Gastroesophageal sphincter (tissue), 4 donors: ENCODE measurements around the gene MYCBPAP. TPM values are rescaled to one million over a fixed set of nuclear protein-coding genes. Genes with fewer than 3 reads are reported as not detected.

Experiments
- ATAC-seq: fragments of 150-250 bp; one replicate; pipeline ENCODE4 v1.9.1; 2016; ENCODE audit warnings: mild to moderate bottlenecking, moderate library complexity
- H3K27ac ChIP-seq, 4 donors: fragments of 200-600 bp; sonication (generic) in 3 of 4; 1 replicate in 3 of 4; 2 replicates in 1 of 4; pipeline ENCODE4 v1.5.1; 2016 to 2019
- H3K27me3 ChIP-seq: fragments of 200-600 bp; sonication (generic); one replicate; pipeline ENCODE4 v1.5.1; 2019
- H3K36me3 ChIP-seq, 2 donors: fragments of 200-600 bp; sonication (generic); one replicate each; pipeline ENCODE4 v1.5.1; 2019; ENCODE audit warnings: control low read depth in 1 of 2
- H3K4me1 ChIP-seq, 3 donors: fragments of 200-600 bp; sonication (generic); 1 replicate in 2 of 3; 2 replicates in 1 of 3; pipeline ENCODE4 v1.5.1; 2016 to 2019; ENCODE audit warnings: control low read depth in 2 of 3
- H3K4me3 ChIP-seq, 2 donors: fragments of 200-600 bp; sonication (generic); one replicate each; pipeline ENCODE4 v1.5.1; 2019; ENCODE audit warnings: mild to moderate bottlenecking in 1 of 2, moderate library complexity in 1 of 2
- H3K9me3 ChIP-seq, 3 donors: fragments of 200-600 bp; sonication (generic); one replicate each; pipeline ENCODE4 v1.5.1; 2017 to 2019; ENCODE audit warnings: control low read depth in 2 of 3
- EP300 ChIP-seq: sonication (generic); formaldehyde crosslinking; IDR thresholded peaks from one replicate; pipeline ENCODE4 v1.6.1; 2017; ENCODE audit warnings: antibody characterized with exemption, mild to moderate bottlenecking
- POLR2A ChIP-seq, 2 donors: fragments of 450-650 bp; IDR thresholded peaks; one replicate each; pipeline ENCODE4 v1.6.1; 2017; ENCODE audit warnings: antibody characterized with exemption in 2 of 2, mild to moderate bottlenecking in 2 of 2, moderate library complexity in 1 of 2
- POLR2AphosphoS5 ChIP-seq: sonication (generic); formaldehyde crosslinking; IDR thresholded peaks from one replicate; pipeline ENCODE4 v1.6.1; 2017; ENCODE audit warnings: antibody characterized with exemption
- WGBS, 2 donors: methylation state at CpG; one replicate each; pipeline ENCODE4 v1.1.5; 2018; ENCODE audit warnings: low coverage in 1 of 2; 5-methylcytosine and 5-hydroxymethylcytosine counted together
- total RNA-seq, 4 donors: library from RNA; depleted of rRNA; stranded (reverse); fragments of >200 nt; gene quantifications; one replicate each; pipeline ENCODE4 v1.1.0, GENCODE V29; 2016
- TF ChIP-seq, protein P1 (sequence below), 4 experiments: fragments of 200-600 bp in 2 of 4; fragments of 450-650 bp in 2 of 4; sonication (generic) in 1 of 4; IDR thresholded peaks; one replicate each; pipeline ENCODE4 v1.5.1; 2017 to 2019; ENCODE audit warnings: antibody characterized with exemption in 4 of 4, mild to moderate bottlenecking in 2 of 4, moderate library complexity in 2 of 4

The MYCBPAP gene
- total RNA-seq, 4 donors from 2014 or later = 0.27 to 0.31 TPM; not detected in 2

DNA sequence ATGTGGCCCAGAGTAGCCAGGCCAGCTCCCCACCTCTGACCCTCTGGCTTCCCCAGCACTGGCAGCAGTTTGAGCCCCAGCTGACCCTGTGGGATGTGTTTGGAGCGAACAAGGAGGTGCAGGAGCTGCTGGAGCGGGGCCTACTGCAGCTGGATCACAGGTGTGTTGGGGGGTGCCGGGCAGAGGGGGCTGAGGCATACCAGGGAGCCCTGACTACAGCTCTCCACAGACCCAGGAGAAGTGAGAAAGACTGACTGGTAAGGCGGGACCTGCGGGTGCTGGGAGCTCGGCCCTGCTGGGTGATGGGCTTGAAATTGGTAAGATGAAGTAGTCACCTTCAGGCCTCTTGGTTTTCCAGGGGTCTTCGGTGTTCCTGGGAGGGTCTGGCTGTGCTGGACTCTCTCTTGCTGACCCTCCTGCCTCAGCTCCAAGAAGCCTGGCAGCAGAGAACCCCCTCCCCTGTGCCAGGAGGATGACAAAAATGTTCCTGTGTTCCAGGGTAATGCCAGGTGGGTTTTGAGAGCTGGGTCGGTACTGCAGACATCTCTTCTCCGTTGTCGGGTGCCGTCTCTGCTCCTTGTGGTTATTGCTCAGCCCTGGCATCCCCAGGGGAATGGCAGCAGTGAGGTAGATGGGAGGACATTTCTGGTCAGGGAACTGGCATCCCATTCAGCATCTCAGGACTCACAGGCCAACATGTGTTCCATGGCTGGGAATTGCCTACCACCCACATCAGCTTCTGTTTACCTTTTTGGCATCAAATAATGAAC, 23.7 kb upstream of the MYCBPAP start:
- H3K4me3 ChIP-seq = no peak overlapping the region
- peak overlapping the region in 1 of 4 donors; percentile 19 for H3K27ac ChIP-seq
- TF ChIP-seq POLR2A (IDR thresholded peaks at IDR 0.05) (no peak), POLR2AphosphoS5 (no peak), EP300 (no peak)
- TF ChIP-seq, protein P1, sequence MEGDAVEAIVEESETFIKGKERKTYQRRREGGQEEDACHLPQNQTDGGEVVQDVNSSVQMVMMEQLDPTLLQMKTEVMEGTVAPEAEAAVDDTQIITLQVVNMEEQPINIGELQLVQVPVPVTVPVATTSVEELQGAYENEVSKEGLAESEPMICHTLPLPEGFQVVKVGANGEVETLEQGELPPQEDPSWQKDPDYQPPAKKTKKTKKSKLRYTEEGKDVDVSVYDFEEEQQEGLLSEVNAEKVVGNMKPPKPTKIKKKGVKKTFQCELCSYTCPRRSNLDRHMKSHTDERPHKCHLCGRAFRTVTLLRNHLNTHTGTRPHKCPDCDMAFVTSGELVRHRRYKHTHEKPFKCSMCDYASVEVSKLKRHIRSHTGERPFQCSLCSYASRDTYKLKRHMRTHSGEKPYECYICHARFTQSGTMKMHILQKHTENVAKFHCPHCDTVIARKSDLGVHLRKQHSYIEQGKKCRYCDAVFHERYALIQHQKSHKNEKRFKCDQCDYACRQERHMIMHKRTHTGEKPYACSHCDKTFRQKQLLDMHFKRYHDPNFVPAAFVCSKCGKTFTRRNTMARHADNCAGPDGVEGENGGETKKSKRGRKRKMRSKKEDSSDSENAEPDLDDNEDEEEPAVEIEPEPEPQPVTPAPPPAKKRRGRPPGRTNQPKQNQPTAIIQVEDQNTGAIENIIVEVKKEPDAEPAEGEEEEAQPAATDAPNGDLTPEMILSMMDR (IDR thresholded peaks at IDR 0.05) = no peak
- no peaks in the 10 kb centered on the region for H3K27me3 ChIP-seq
- H3K4me1 ChIP-seq = peaks cover 0 to 37% (median 8%) of the 10 kb centered on the region in 3 donors
- peaks cover 0 to 59% of the 10 kb centered on the region in 2 donors for H3K36me3 ChIP-seq
- no peak for ATAC-seq
- 90% methylated on average over 2 of the region's 11 CpGs; no CpG with 5 or more reads in 1 of the 2 donors for WGBS, 2 donors
- no peaks in the 10 kb centered on the region for H3K9me3 ChIP-seq

DNA sequence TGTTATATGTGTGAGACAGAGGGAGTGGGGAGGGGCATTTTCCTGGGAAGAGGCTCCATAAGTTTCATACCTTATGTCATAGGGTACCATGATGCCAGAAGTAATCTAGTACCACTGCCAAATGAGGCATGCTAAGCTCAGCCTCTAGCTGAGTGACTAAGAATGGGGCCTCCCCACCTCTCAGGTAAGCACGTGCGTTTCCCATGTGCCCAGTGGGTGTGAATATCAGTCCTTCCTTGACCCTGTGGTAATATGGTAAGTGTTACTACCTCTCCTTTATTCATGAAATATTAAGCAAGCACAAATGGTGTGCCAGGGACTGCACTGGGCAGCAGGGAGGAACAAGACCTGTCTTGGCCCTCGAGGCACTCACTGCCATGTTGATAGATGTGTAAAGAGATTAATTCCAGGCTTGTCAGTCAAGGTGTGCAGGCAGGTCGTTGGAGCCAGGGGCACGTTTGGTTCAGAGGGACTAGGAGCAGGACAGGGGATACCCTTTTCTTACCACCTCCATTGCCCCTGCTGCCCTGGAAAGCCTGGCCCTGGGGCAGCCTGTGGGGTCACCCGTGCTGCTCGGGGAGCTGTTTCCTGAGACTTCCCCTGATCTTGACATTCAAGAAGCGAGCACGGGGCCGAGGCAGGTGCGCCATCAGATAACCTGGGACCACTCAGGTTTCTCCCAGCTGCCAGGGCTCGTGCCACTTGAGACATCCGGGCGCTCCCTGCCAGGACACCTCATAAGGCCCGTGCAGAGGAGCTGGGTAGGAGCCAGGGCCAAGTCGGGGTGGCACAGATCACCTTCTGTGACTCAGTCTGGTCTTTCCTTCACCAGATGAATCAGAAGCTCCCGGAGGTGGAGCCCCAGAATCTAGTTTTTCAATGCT, 20.8 kb upstream of the MYCBPAP start:
- TF ChIP-seq EP300 (no peak), POLR2AphosphoS5 (no peak), POLR2A (IDR thresholded peaks at IDR 0.05) (no peak)
- TF ChIP-seq, protein P1 (IDR thresholded peaks at IDR 0.05) = no peak
- Histone ChIP-seq H3K27ac (no peak overlapping the region), H3K27me3 (no peaks in the 10 kb centered on the region), H3K4me1 (peaks cover 0 to 14% (median 3%) of the 10 kb centered on the region in 3 donors), H3K36me3 (peaks cover 0 to 51% of the 10 kb centered on the region in 2 donors), H3K9me3 (no peaks in the 10 kb centered on the region), H3K4me3 (no peak overlapping the region)
- ATAC-seq = no peak
- WGBS, 2 donors = 89 to 100% methylated on average over 1 to 5 of the region's 17 CpGs

DNA sequence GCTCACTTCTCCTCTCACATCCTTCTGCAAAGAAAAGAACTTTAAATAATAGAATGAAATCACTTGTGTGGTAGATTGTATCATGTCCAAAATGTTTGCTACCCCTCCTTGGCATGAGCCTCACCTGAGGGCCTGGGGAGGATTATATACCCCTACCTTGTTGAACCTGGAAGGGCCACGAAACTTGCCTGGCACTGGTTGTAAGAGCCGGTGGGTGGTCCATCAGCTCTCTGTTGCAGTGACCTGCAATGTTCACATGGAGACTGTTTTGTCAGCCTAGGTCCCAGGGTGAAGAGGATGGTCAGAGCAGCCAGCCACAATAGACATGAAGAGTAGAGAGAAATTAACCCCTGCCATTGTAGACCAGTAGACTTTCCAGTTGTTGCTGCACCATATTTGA, 19.4 kb upstream of the MYCBPAP start:
- Histone ChIP-seq H3K4me3 (no peak overlapping the region), H3K36me3 (peaks cover 0 to 42% of the 10 kb centered on the region in 2 donors), H3K9me3 (no peaks in the 10 kb centered on the region), H3K27me3 (no peaks in the 10 kb centered on the region), H3K4me1 (no peaks in the 10 kb centered on the region), H3K27ac (no peak overlapping the region)
- no CpG with 5 or more reads among the region's 2 CpGs for WGBS, 2 donors
- ATAC-seq = no peak
- TF ChIP-seq POLR2AphosphoS5 (no peak), POLR2A (IDR thresholded peaks at IDR 0.05) (no peak), EP300 (no peak)
- TF ChIP-seq, protein P1 (IDR thresholded peaks at IDR 0.05) = no peak

DNA sequence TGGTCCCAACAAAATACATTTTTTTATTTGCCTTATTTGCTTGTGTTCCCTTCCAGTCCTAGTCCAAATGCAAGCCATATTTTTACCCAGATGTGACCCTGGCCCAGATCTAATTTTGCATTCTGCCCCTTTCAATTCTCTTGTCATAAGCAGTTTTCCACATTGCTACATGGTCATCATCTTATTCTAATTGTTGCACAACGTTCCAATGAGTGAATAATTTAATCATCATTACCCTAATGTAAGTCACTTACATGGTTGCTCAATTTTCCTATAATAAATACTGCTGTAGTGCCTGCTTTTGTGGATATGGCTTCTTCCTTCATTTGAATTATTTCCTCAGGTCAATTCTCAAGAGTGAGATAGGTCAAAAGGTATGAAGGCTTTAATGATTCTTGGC, 16.7 kb upstream of the MYCBPAP start:
- WGBS, 2 donors = 35 to 46% methylated on average over 1 of the region's 1 CpG
- Histone ChIP-seq H3K9me3 (no peaks in the 10 kb centered on the region), H3K27ac (no peak overlapping the region), H3K4me3 (no peak overlapping the region), H3K4me1 (no peaks in the 10 kb centered on the region), H3K27me3 (no peaks in the 10 kb centered on the region), H3K36me3 (peaks cover 0 to 16% of the 10 kb centered on the region in 2 donors)
- no peak for ATAC-seq
- TF ChIP-seq POLR2A (IDR thresholded peaks at IDR 0.05) (no peak), POLR2AphosphoS5 (no peak), EP300 (no peak)
- TF ChIP-seq, protein P1 (IDR thresholded peaks at IDR 0.05) = no peak
